HCT116 (cell line): Measurements from ENCODE around the gene TSPAN5. TPM values are rescaled to one million over a fixed set of nuclear protein-coding genes. Genes with fewer than 3 reads are reported as not detected.

Experiments used
- ATAC-seq: fragments of 200-7000 bp; cut with Tn5 transposase; 2 replicates; pipeline ENCODE4 v1.9.1; 2020; ENCODE audit warnings: mild to moderate bottlenecking, moderate library complexity
- BruUV-seq: library from RNA; stranded (reverse); fragments of 400-500 nt; replicated peaks from 2 replicates; lab custom pipeline; 2021; lab: Mats Ljungman, UMichigan
- CTCF ChIA-PET: fragments of 300-600 bp; sonication (Branson Sonifier 250); formaldehyde crosslinking; loops from one replicate; lab custom pipeline; 2021; ENCODE audit warnings: antibody characterized with exemption; lab: Charles Lee
- POLR2A ChIA-PET: fragments of 300-600, 350-600 bp; sonication (Branson Sonifier 250); formaldehyde crosslinking; loops from one replicate; lab custom pipeline; 2021; ENCODE audit warnings: antibody characterized with exemption; lab: Charles Lee
- RAD21 ChIA-PET, 2 experiments: fragments of 300-600 bp; sonication (Branson Sonifier 250); formaldehyde crosslinking; loops; one replicate each; lab custom pipeline; 2023; ENCODE audit warnings: low total read pairs in 2 of 2; ENCODE audit not compliant: uncharacterized antibody in 2 of 2, unreplicated experiment in 2 of 2, low non-redundant PET in 1 of 2; lab: Charles Lee
- DNase-seq: peaks from one replicate; pipeline ENCODE4 v3.0.0-alpha.2; 2010; ENCODE audit warnings: low read depth, low spot score
- H2AFZ ChIP-seq: fragments of 200-600 bp; shearing (Covaris generic), sonication (generic); 2 replicates; pipeline ENCODE4 v1.6.1; 2017; ENCODE audit warnings: low read depth, mixed run types, mixed read lengths, antibody characterized with exemption, low read length; ENCODE audit not compliant: poor library complexity, severe bottlenecking
- H3K27ac ChIP-seq: 2 replicates; pipeline ENCODE4 v1.5.1; 2012; ENCODE audit warnings: low read depth, low read length
- H3K27me3 ChIP-seq: fragments of 200-600 bp; sonication (generic); 2 replicates; pipeline ENCODE4 v1.6.1; 2016; ENCODE audit warnings: mixed run types, low read length, mixed read lengths; ENCODE audit not compliant: insufficient read depth
- H3K36me3 ChIP-seq, 2 experiments: fragments of 200-500 bp in 1 of 2; fragments of 200-600 bp in 1 of 2; sonication (Bioruptor generic) in 1 of 2; sonication (generic) in 1 of 2; 2 replicates each; pipeline versions ENCODE4 v1.5.1 to v1.6.1; 2014 to 2016; ENCODE audit warnings: low read length in 2 of 2, inconsistent platforms in 1 of 2, mixed read lengths in 1 of 2, mixed run types in 1 of 2; ENCODE audit not compliant: insufficient read depth in 2 of 2, control insufficient read depth in 1 of 2
- H3K4me1 ChIP-seq, 2 experiments: fragments of 200-600 bp in 1 of 2; sonication (generic) in 1 of 2; 2 replicates each; pipeline versions ENCODE4 v1.5.1 to v1.6.1; 2012 to 2017; ENCODE audit warnings: low read length in 2 of 2, inconsistent platforms in 1 of 2, mild to moderate bottlenecking in 1 of 2, mixed read lengths in 1 of 2, mixed run types in 1 of 2, moderate library complexity in 1 of 2; ENCODE audit not compliant: insufficient read depth in 2 of 2, control insufficient read depth in 1 of 2
- H3K4me2 ChIP-seq: fragments of 200-600 bp; sonication (generic); 2 replicates; pipeline ENCODE4 v1.6.1; 2017; ENCODE audit warnings: mixed run types, low read length, mixed read lengths
- H3K4me3 ChIP-seq, 2 experiments: fragments of 200-600 bp in 1 of 2; sonication (generic) in 1 of 2; replicated peaks in 1 of 2; 2 replicates each; pipeline ENCODE4 v1.5.1; 2011 to 2016; ENCODE audit warnings: low read length in 2 of 2, control low read depth in 1 of 2, low read depth in 1 of 2, mild to moderate bottlenecking in 1 of 2, mixed read lengths in 1 of 2, mixed run types in 1 of 2
- H3K79me2 ChIP-seq: fragments of 200-600 bp; sonication (generic); 2 replicates; pipeline ENCODE4 v1.6.1; 2017; ENCODE audit warnings: mild to moderate bottlenecking, mixed run types, low read length, moderate library complexity, mixed read lengths; ENCODE audit not compliant: insufficient read depth
- H3K9ac ChIP-seq: fragments of 200-600 bp; sonication (generic); 2 replicates; pipeline ENCODE4 v1.6.1; 2016; ENCODE audit warnings: low read length, mixed read lengths
- H3K9me2 ChIP-seq: fragments of 200-600 bp; sonication (generic), shearing (Covaris generic); 2 replicates; pipeline ENCODE4 v1.6.1; 2017; ENCODE audit warnings: mixed run types, mild to moderate bottlenecking, moderate library complexity; ENCODE audit not compliant: insufficient read depth
- H3K9me3 ChIP-seq, 2 experiments: fragments of 200-500 bp in 1 of 2; fragments of 200-600 bp in 1 of 2; sonication (Bioruptor generic) in 1 of 2; sonication (generic) in 1 of 2; 2 replicates each; pipeline ENCODE4 v1.6.1; 2014 to 2017; ENCODE audit warnings: low read length in 2 of 2, mixed read lengths in 2 of 2, inconsistent platforms in 1 of 2, low read depth in 1 of 2, mild to moderate bottlenecking in 1 of 2, mixed run types in 1 of 2, moderate library complexity in 1 of 2; ENCODE audit not compliant: control insufficient read depth in 1 of 2, insufficient read depth in 1 of 2
- H4K20me1 ChIP-seq: fragments of 200-600 bp; sonication (generic), shearing (Covaris generic); 2 replicates; pipeline ENCODE4 v1.6.1; 2017; ENCODE audit warnings: mixed run types, mild to moderate bottlenecking, moderate library complexity; ENCODE audit not compliant: insufficient read depth
- ATF3 ChIP-seq: IDR thresholded peaks from 2 replicates; pipeline ENCODE4 v1.6.1; 2012
- EGR1 ChIP-seq: IDR thresholded peaks from 2 replicates; pipeline ENCODE4 v1.6.1; 2012; ENCODE audit warnings: low read depth
- FOSL1 ChIP-seq: IDR thresholded peaks from 2 replicates; pipeline ENCODE4 v1.6.1; 2012; ENCODE audit warnings: low read depth
- JUND ChIP-seq: IDR thresholded peaks from 2 replicates; pipeline ENCODE4 v1.6.1; 2012
- POLR2AphosphoS5 ChIP-seq: IDR thresholded peaks from 2 replicates; pipeline ENCODE4 v1.6.1; 2011; ENCODE audit warnings: mild to moderate bottlenecking, low read depth, low read length, moderate library complexity
- SRF ChIP-seq: IDR thresholded peaks from 2 replicates; pipeline ENCODE4 v1.6.1; 2012; ENCODE audit warnings: low read depth
- ZBTB33 ChIP-seq: IDR thresholded peaks from 2 replicates; pipeline ENCODE4 v1.6.1; 2011; ENCODE audit warnings: mild to moderate bottlenecking, low read length, moderate library complexity; ENCODE audit not compliant: insufficient replicate concordance; ENCODE audit errors: extremely low read depth
- ZFX ChIP-seq: fragments of 450-650 bp; IDR thresholded peaks from 2 replicates; pipeline ENCODE4 v1.6.1; 2017
- intact Hi-C: fragments of 100-400 bp; cut with micrococcal nuclease; formaldehyde crosslinking; loops from 2 replicates; pipeline ENCODE4 v1.10.0; 2022
- total RNA-seq: library from RNA; stranded (reverse); gene quantifications from one replicate; pipeline ENCODE4 v1.2.1, GENCODE V29; 2021; ENCODE audit not compliant: unreplicated experiment
- TF ChIP-seq, protein P1 (sequence below): IDR thresholded peaks from 2 replicates; pipeline ENCODE4 v1.6.1; 2012; ENCODE audit warnings: low read depth
- TF ChIP-seq, protein P2 (sequence below), 3 experiments: fragments of 200-600 bp in 1 of 3; sonication (generic) in 1 of 3; IDR thresholded peaks in 2 of 3; conservative IDR thresholded peaks in 1 of 3; 2 replicates each; pipeline ENCODE4 v1.5.1; 2012 to 2017; ENCODE audit warnings: low read depth in 2 of 3, low read length in 2 of 3, antibody characterized with exemption in 1 of 3, borderline replicate concordance in 1 of 3, control low read depth in 1 of 3, mild to moderate bottlenecking in 1 of 3, mixed read lengths in 1 of 3, mixed run types in 1 of 3, moderate library complexity in 1 of 3; ENCODE audit not compliant: insufficient read depth in 1 of 3

Gene TSPAN5
- total RNA-seq, 1 experiment from 2014 or later, result 56.8 TPM

GRCh38 chr4:98601708-98602107 is 56.7 kb downstream of the TSPAN5 start (continued):
- TF ChIP-seq, protein P1, sequence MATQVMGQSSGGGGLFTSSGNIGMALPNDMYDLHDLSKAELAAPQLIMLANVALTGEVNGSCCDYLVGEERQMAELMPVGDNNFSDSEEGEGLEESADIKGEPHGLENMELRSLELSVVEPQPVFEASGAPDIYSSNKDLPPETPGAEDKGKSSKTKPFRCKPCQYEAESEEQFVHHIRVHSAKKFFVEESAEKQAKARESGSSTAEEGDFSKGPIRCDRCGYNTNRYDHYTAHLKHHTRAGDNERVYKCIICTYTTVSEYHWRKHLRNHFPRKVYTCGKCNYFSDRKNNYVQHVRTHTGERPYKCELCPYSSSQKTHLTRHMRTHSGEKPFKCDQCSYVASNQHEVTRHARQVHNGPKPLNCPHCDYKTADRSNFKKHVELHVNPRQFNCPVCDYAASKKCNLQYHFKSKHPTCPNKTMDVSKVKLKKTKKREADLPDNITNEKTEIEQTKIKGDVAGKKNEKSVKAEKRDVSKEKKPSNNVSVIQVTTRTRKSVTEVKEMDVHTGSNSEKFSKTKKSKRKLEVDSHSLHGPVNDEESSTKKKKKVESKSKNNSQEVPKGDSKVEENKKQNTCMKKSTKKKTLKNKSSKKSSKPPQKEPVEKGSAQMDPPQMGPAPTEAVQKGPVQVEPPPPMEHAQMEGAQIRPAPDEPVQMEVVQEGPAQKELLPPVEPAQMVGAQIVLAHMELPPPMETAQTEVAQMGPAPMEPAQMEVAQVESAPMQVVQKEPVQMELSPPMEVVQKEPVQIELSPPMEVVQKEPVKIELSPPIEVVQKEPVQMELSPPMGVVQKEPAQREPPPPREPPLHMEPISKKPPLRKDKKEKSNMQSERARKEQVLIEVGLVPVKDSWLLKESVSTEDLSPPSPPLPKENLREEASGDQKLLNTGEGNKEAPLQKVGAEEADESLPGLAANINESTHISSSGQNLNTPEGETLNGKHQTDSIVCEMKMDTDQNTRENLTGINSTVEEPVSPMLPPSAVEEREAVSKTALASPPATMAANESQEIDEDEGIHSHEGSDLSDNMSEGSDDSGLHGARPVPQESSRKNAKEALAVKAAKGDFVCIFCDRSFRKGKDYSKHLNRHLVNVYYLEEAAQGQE, result no peak
- TF ChIP-seq FOSL1, result no peak

DNA sequence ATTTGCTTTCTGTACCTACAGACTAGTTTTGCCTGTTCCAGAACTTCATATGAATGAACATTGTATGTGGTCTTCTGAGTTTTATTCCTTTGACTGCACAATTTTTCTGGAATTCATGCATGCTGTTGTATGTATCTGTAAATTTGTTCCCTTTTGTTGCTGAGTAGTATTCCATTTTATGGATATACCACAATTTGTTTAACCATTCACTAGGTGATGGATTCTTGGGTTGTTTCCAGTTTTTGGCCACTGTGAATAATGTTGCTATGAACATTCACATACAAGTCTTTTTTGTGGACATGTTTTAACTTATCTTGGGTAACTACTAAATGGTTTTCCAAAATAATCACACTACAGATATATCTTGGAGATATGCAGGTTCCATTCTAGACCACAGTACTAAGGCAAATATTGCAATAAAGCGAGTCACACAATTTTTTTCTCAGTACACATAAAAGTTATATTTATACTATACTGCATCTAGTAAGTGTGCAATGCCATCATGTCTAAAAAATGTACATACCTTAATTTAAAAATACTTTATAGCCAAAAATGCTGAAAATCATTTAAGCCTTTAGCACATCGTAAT is 58.7 kb downstream of the TSPAN5 start:
- DNase-seq (no peak), ATAC-seq (no peak)
- Histone ChIP-seq H3K4me1 (peaks cover 0 to 5% of the 10 kb centered on the region in 2 experiments; a peak in 1 of 4 replicates), H3K4me2 (no peak overlapping the region), H4K20me1 (no peaks in the 10 kb centered on the region), H3K27ac (no peak overlapping the region), H3K9me3 (no peaks in the 10 kb centered on the region; a peak in 1 of 4 replicates), H3K4me3 (no peak overlapping the region), H2AFZ (no peak overlapping the region), H3K27me3 (no peaks in the 10 kb centered on the region), H3K9ac (no peak overlapping the region), H3K79me2 (peaks cover 64% of the 10 kb centered on the region), H3K9me2 (no peaks in the 10 kb centered on the region), H3K36me3 (no peaks in the 10 kb centered on the region)
- no TSS peak for BruUV-seq
- CTCF ChIA-PET, result no interaction called here
- POLR2A ChIA-PET, result no interaction called here
- RAD21 ChIA-PET, result no interaction called here
- TF ChIP-seq POLR2AphosphoS5 (no peak), SRF (no peak), EGR1 (no peak), JUND (no peak), ZFX (no peak), ZBTB33 (no peak), ATF3 (no peak)
- TF ChIP-seq, protein P2, sequence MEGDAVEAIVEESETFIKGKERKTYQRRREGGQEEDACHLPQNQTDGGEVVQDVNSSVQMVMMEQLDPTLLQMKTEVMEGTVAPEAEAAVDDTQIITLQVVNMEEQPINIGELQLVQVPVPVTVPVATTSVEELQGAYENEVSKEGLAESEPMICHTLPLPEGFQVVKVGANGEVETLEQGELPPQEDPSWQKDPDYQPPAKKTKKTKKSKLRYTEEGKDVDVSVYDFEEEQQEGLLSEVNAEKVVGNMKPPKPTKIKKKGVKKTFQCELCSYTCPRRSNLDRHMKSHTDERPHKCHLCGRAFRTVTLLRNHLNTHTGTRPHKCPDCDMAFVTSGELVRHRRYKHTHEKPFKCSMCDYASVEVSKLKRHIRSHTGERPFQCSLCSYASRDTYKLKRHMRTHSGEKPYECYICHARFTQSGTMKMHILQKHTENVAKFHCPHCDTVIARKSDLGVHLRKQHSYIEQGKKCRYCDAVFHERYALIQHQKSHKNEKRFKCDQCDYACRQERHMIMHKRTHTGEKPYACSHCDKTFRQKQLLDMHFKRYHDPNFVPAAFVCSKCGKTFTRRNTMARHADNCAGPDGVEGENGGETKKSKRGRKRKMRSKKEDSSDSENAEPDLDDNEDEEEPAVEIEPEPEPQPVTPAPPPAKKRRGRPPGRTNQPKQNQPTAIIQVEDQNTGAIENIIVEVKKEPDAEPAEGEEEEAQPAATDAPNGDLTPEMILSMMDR (IDR thresholded peaks at IDR 0.05 in 2 of 3, conservative IDR thresholded peaks at IDR 0.05 in 1 of 3; ENCODE audit: borderline replicate concordance in 1 of 3, insufficient read depth in 1 of 3, low read depth in 2 of 3, low read length in 2 of 3), result no peak
- TF ChIP-seq, protein P1, result no peak
- intact Hi-C loops, result no loop called here
